KMS-11 (cell line): Measurements from ENCODE around the gene NTM.

Source experiments
- H2AFZ ChIP-seq: fragments of 200-600 bp; sonication (generic); 2 replicates; pipeline ENCODE4 v1.6.1; 2016; ENCODE audit warnings: antibody characterized with exemption, mixed run types, low read depth
- H3K27ac ChIP-seq: fragments of 200-600 bp; sonication (generic); 2 replicates; pipeline ENCODE4 v1.6.1; 2016; ENCODE audit warnings: mild to moderate bottlenecking, mixed run types
- H3K27me3 ChIP-seq: fragments of 200-600 bp; sonication (generic); 2 replicates; pipeline ENCODE4 v1.6.1; 2017; ENCODE audit warnings: mild to moderate bottlenecking, low read depth, mixed run types, moderate library complexity; ENCODE audit not compliant: insufficient read depth
- H3K36me3 ChIP-seq: fragments of 200-600 bp; sonication (generic); 2 replicates; pipeline ENCODE4 v1.6.1; 2017; ENCODE audit warnings: mild to moderate bottlenecking, mixed run types; ENCODE audit not compliant: insufficient read depth
- H3K4me1 ChIP-seq: fragments of 200-600 bp; sonication (generic); 2 replicates; pipeline ENCODE4 v1.6.1; 2016; ENCODE audit warnings: mild to moderate bottlenecking, low read depth, mixed run types; ENCODE audit not compliant: poor library complexity, severe bottlenecking
- H3K4me2 ChIP-seq: fragments of 200-600 bp; sonication (generic); 2 replicates; pipeline ENCODE4 v1.7.0; 2016; ENCODE audit warnings: mild to moderate bottlenecking, mixed run types
- H3K4me3 ChIP-seq: fragments of 200-600 bp; sonication (generic); IDR thresholded peaks from 2 replicates; pipeline ENCODE4 v1.6.1; 2017; ENCODE audit warnings: low read depth, low read length, mixed read lengths; ENCODE audit not compliant: insufficient read depth
- H3K79me2 ChIP-seq: fragments of 200-600 bp; sonication (generic); 2 replicates; pipeline ENCODE4 v1.6.1; 2016; ENCODE audit warnings: low read depth, mixed run types; ENCODE audit not compliant: insufficient read depth
- H3K9ac ChIP-seq: fragments of 200-600 bp; sonication (generic); 2 replicates; pipeline ENCODE4 v1.6.1; 2016; ENCODE audit warnings: mild to moderate bottlenecking, mixed run types
- H4K20me1 ChIP-seq: fragments of 200-600 bp; sonication (generic); 2 replicates; pipeline ENCODE4 v1.6.1; 2016; ENCODE audit warnings: mild to moderate bottlenecking, mixed run types; ENCODE audit not compliant: insufficient read depth
- CTCF ChIP-seq: fragments of 200-600 bp; sonication (generic); conservative IDR thresholded peaks from 2 replicates; pipeline ENCODE4 v1.6.1; 2017; ENCODE audit warnings: low read depth, mild to moderate bottlenecking, antibody characterized with exemption, low read length, moderate library complexity, mixed read lengths

The NTM gene

GRCh38 chr11:131833366-131833765 is 463.0 kb downstream of the NTM start:
- Histone ChIP-seq H3K9ac (no peak overlapping the region), H4K20me1 (no peaks in the 10 kb centered on the region), H2AFZ (no peak overlapping the region), H3K79me2 (no peaks in the 10 kb centered on the region), H3K36me3 (no peaks in the 10 kb centered on the region), H3K4me3 (no peak overlapping the region), H3K27me3 (no peaks in the 10 kb centered on the region), H3K27ac (no peak overlapping the region), H3K4me2 (no peak overlapping the region), H3K4me1 (no peaks in the 10 kb centered on the region)
- TF ChIP-seq CTCF: no peak

GRCh38 chr11:131837562-131837961 is 467.1 kb downstream of the NTM start:
- Histone ChIP-seq H3K9ac (no peak overlapping the region), H3K4me3 (no peak overlapping the region), H3K79me2 (no peaks in the 10 kb centered on the region), H4K20me1 (no peaks in the 10 kb centered on the region), H3K4me2 (no peak overlapping the region), H3K4me1 (no peaks in the 10 kb centered on the region), H3K27ac (no peak overlapping the region), H3K36me3 (no peaks in the 10 kb centered on the region), H2AFZ (no peak overlapping the region), H3K27me3 (no peaks in the 10 kb centered on the region)
- no peak for TF ChIP-seq CTCF

- Histone ChIP-seq H3K79me2 (no peaks in the 10 kb centered on the region), H3K4me3 (no peak overlapping the region), H3K36me3 (no peaks in the 10 kb centered on the region), H3K4me2 (no peak overlapping the region), H3K27me3 (no peaks in the 10 kb centered on the region), H2AFZ (no peak overlapping the region), H3K27ac (no peak overlapping the region), H3K9ac (no peak overlapping the region), H3K4me1 (no peaks in the 10 kb centered on the region), H4K20me1 (no peaks in the 10 kb centered on the region)
- TF ChIP-seq CTCF: no peak
Observed at GRCh38 chr11:131838016-131838415, 467.6 kb downstream of the NTM start.

GRCh38 chr11:131839326-131839725 is 468.9 kb downstream of the NTM start:
- no peak overlapping the region for H2AFZ ChIP-seq
- H3K4me3 ChIP-seq: no peak overlapping the region

More at GRCh38 chr11:131839326-131839725, 468.9 kb downstream of the NTM start:
- no peaks in the 10 kb centered on the region for H3K79me2 ChIP-seq
- H3K27ac ChIP-seq: no peak overlapping the region
- H3K36me3 ChIP-seq: no peaks in the 10 kb centered on the region
- no peaks in the 10 kb centered on the region for H3K27me3 ChIP-seq
- H3K4me2 ChIP-seq: no peak overlapping the region
- H3K4me1 ChIP-seq: no peaks in the 10 kb centered on the region
- no peaks in the 10 kb centered on the region for H4K20me1 ChIP-seq
- TF ChIP-seq CTCF: no peak
- H3K9ac ChIP-seq: no peak overlapping the region
